HG02973 (cell line): ENCODE data around the gene ELL2.
A peak's percentile ranks its signal among the peaks of the same experiment; 100 is the strongest.

Experiments used
- ATAC-seq: cut with Tn5 transposase; IDR thresholded peaks from one replicate; pipeline ENCODE4 v1.9.1; 2021; ENCODE audit warnings: moderate library complexity; ENCODE audit not compliant: unreplicated experiment

The ELL2 gene

GRCh38 chr5:95983509-95983908 lies 21.9 kb upstream of the ELL2 start:
- ATAC-seq = no peak

- no peak for ATAC-seq
These were observed 21.4 kb upstream of the ELL2 start for GRCh38 chr5:95983080-95983479.

DNA sequence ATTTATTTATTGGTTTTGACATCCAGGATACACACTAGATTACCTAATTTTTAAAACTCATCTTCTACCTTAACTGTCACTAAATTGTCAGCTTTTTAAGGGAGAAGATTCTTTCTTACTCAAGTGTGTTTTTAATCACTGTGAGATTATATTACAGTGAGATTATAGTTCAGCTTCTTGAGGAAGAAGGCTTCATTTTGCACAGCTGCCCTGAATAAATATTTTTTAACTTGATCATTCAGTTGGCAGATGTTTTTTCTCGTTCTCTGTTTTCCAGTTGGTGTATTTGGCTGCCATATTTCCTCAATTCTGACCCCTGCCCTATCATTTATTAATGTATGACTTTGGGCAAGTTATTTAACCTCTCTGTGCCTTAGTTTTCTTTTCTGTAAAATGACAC lies 15.0 kb upstream of the ELL2 start:
- ATAC-seq = no peak

- ATAC-seq = no peak
These were observed 14.1 kb upstream of the ELL2 start for GRCh38 chr5:95975703-95976102.

GRCh38 chr5:95973793-95974325 lies 12.2 kb upstream of the ELL2 start:
- peak; percentile 92 for ATAC-seq

GRCh38 chr5:95972196-95972595 lies 10.5 kb upstream of the ELL2 start:
- ATAC-seq = no peak

DNA sequence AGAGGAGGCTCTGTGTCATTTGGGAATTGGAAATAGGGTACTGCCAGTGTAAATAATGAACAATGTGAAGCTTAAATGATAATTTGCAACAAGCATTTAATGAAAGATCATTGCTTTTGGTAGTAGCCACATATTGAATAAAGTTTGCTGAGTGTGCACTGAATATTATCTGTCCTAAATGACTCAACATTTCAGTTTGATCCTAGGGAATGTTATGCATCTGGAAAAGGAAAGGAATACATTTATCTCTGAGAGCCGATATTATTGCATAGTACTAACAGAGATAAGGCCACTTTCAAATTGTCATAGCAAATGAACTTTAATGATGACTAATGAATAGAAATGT lies 8.7 kb upstream of the ELL2 start:
- no peak for ATAC-seq

GRCh38 chr5:95969651-95970358 lies 8.2 kb upstream of the ELL2 start:
- ATAC-seq = no peak

GRCh38 chr5:95969055-95969454 lies 7.4 kb upstream of the ELL2 start:
- ATAC-seq = no peak

DNA sequence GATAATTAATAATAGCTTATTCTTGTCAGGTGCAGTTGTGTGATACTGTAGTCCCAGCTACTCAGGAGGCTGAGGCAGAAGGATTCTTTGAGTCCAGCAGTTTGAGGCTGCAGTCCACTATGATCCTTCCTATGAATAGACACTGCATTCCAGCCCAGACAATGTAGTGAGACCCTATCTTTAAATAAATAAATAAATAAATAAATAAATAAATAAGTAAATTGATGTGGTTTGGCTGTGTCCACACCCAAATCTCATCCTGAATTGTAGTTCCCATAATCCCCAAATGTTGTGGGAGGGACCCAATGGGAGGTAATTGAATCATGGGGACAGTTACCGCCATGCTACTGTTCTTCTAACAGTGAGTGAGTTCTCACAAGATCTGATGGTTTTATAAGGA lies 5.6 kb upstream of the ELL2 start:
- ATAC-seq = no peak

DNA sequence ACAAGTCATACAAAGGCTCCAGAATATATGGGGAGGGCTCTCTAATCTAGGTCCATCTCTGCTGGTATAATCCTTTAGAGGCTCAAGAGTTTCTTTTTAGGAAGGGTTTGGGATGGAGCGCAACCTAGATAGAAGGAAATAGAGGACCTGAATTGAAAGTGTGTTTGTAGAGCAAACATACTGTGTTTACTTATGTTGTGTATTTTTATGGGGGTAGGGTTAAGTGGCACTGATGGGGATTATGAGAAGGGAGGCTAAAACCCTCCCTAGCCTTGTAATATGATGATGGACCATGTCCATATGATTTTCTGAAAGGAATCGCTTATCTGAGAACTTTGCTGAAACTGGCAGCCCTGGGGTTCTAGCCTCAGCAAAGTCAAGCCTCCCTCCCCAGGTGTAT lies 4.4 kb upstream of the ELL2 start:
- no peak for ATAC-seq

DNA sequence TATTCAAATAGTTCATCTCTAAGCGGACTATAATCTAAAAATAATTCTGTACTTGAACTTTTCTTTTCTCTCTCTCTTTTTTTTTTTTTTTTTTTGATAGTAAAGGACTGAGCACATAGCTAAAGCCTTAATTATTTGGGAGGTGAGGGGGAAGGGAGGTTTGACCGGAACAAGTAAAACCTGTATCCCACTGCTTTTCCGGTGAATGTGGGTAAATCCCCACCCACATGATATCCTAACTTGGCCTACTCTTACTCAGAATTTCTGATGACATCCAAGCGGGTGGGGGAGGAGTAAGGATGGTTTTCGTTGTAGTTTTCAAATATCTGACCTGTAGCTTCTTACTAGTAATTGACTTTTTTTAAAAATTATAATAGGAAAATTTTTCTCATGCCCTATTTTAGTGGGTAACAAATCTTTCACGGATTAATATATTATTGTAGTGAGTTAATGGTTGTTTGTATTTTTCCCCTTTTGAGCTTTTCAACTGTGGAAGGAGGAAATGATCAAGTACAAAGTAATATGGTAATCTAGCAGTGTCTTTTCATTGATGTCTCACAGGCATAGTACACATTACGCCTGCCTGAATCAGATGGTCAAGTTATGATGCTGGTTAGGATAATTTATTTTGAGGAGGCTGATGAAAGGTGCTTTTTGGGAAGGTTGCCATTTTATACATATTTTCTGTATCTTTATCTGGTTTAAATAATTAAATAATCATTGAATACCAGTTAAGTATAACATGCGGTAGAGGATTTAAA lies 2.2 kb upstream of the ELL2 start:
- ATAC-seq = no peak

DNA sequence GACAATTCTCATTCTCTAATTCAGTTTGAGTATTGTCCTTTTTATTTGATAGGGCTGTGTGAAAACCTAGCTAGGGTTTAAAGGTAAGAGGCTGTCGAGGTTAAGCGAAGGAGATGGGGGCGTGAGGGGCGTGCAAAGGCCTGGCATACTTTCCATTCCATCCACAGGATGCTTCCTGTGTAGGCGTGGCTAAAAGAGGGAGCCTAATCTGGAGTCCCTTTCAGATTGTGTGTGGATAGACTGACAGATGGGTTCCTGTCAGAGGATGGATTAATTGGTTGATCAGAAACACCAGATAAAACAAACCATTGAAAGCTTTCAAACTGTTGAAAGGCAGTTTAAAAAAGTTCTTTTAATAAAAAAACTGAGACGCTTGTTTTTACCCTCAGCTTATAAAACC lies 1.1 kb upstream of the ELL2 start:
- ATAC-seq = no peak

- ATAC-seq = no peak
These were observed 773 bp upstream of the ELL2 start for GRCh38 chr5:95962475-95962773.

DNA sequence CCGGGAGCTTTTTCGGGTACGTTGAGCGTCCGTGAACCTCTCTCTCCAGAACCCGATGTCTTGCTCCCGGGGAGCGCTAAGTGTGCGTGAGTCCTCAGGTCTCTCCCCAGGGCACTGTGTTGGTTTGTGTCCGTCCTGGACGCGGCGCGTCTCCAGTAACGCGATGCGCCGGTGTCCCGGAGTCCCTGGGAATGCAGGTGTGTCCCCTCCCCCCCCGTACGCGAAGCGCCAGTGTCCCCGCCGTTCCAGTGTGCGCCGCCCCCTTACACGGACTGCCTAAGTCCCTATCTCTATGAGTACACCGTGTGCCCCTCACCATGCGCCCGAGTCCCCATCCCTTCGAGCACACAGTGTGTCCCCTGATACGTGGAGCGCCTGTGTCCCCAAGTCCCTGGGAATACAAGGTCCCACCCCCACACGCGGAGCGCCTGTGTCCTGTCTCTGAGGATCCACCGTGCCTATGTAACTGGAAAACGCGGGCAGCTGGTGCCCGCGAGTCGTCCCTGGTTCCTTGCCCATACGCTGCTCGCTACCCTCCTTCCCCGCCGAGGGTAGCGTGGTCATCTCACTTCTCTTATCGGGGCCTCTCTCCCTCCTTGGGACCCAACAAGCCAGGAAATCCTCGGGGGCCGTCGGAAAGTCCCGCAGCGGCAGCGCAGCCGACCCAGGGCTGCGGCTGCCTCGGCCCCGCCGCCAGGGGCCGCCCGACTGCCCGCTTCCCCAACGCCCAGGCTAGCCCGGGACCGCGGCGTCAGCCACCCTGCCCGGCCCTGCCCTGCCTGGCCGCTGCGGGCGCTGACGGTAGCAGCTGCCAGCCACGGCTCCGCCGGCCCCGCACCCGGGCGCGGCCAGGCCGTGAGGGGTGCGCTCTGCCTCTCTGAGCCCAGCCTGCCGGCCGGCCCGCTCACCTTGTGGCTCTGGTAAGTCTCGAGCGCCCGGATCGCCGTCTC lies 709 bp downstream of the ELL2 start:
- peak; percentile 52 for ATAC-seq

- no peak for ATAC-seq
These were observed 1.6 kb downstream of the ELL2 start for GRCh38 chr5:95959888-95960666.

DNA sequence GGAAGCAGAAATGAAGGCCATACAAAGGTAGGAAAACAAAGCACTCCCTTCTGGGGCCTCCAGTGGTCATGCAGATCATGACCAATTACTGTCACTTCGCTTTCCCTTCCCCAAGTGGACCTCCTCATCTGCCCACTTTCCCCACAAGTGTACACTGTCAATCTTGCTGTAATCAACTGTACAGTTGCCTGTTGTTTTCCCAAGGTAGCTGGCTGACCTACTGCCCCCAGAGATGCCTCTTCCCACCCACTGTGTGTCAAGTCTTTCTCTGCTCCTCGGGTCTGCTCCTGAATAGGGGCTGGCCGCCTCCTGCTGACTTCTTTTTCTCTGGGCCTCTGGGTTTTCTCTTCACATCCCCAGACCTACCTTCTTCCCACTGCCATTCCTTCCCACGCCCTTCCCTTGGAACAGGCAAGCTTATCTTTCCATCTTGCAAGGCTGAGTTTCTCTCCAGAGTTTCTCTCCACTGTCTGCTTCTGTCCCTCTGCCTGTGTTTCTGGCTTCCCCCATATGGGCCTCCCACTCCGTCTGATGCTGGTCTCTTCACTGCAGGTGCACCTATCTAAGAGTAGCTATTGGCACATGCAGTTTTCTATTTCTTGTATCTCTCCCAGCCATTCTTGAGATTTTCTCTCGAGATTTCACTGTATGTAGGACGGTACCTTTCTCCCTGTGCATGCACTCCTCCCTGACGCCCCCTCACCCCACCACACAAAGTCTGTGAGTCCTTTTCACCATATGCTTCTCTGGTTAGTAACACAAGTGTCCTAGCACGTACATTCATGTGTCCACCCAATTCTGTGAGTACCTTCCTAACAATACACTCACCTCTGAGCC lies 2.4 kb downstream of the ELL2 start:
- no peak for ATAC-seq

GRCh38 chr5:95958310-95959014 lies 3.2 kb downstream of the ELL2 start:
- no peak for ATAC-seq

DNA sequence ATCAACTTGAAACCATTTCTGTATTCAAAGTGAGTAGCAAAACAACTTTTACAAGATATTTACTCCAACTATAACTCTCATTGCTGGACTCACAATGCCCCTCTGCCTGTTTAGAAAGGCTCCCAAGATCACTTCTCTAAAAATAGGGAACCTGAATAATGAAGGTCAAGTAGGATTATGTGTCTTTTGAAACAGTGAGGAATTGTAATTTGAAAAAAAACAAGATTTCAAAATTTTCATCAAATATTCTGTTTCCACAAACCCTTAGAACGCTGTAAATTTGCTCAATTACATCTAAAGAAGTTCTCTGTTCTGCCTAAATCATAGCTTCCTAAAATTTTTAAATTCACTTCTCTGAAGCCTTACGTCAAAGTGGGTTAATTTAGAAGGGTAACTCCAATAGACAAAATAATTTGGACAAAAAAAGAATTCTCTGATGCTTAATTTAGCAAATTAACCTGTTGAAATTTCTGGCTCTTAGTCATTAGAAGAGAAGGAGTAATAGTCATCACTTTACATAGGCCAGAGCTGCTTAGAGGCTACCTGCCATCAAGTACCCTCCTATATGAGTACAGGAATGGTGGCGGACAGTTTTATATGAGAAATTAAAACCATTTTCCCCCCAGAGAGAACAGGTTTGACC lies 4.0 kb downstream of the ELL2 start:
- ATAC-seq = no peak
